GM12872 (cell line): Measurements from ENCODE around the gene RFT1.

ENCODE experiments used
- CTCF ChIP-seq: IDR thresholded peaks from 3 replicates; pipeline ENCODE4 v1.5.1; 2011; ENCODE audit warnings: low read depth, mild to moderate bottlenecking, low read length, moderate library complexity; ENCODE audit not compliant: insufficient read depth

RFT1 gene

GRCh38 chr3:53103397-53104296, 26.6 kb downstream of the RFT1 start:
- TF ChIP-seq CTCF: no peak

GRCh38 chr3:53102601-53103147, 27.6 kb downstream of the RFT1 start:
- TF ChIP-seq CTCF: no peak

DNA sequence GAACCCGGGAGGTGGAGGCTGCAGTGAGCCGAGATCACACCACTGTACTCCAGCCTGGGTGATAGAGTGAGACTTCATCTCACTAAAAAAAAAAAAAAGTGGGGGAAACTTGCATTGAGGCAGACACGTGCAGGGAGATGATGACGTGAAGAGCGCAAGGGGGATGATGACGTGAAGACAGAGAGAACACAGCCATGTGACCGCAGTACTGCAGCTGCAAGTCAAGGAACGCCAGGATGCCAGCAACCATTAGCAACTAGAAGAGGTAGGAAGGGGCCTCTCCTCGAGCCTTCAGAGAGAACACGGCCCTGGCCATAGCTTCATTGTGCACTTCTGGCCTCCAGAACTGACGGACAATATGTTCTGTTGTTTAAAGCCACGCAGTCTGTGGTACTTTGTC, 28.3 kb downstream of the RFT1 start:
- no peak for TF ChIP-seq CTCF

DNA sequence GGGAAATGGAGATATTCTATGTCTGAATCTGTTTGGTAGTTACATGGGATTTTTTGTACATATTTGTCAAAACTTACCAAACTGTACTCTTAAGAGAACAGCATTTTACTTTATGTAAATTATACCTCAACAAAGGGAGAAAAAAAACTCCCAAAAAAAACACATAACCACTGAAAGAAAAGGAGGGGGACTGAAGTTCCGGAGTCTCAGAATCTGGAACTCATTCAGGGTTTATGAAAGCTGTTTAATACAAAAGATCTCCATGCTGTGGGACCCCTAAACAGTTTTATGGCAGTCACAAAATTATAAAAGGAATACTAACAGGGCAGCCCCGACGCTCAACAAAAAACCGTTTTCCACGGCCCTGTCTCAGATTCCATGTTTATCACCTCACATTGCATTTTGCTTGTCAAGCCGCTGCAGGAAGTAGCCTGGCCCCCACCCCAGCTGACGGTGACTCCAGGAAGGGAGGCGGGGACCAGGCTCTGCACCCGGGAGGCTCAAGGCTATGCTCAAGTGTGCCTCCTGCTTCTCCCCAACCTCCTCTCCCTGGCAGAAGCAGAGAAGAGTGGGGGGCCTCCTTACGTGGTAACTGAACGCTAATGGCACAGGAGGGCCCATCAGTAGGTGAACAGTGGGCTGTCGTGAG, 29.3 kb downstream of the RFT1 start:
- no peak for TF ChIP-seq CTCF

DNA sequence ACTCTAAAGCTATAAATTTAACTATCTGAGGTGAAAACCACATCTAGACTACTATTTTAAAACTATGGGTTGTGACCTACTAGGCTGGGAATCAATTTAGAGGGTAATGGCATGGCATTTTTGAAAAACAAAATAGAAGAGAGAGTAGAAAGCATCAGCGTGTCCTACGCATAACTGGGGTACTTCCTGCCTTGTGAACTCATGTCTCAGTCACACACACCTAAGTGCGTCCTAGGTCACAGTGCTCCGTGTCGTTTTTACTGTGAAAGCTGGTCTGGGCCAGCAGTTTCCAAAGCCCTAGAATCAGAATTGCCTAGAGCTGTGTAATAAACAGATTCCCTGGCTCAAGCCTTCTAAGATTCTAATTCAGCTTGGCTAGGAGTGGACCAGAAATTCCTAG, 32.3 kb downstream of the RFT1 start:
- TF ChIP-seq CTCF: no peak

- TF ChIP-seq CTCF: no peak
Observed at GRCh38 chr3:53092942-53093341, 37.3 kb downstream of the RFT1 start.

- TF ChIP-seq CTCF: no peak
Observed at GRCh38 chr3:53092216-53092615, 38.0 kb downstream of the RFT1 start.
